GM18508 (cell line): ENCODE results near the gene CEMIP2.

ENCODE experiments used
- ATAC-seq: cut with Tn5 transposase; IDR thresholded peaks from one replicate; pipeline ENCODE4 v1.9.1; 2021; ENCODE audit warnings: moderate number of reproducible peaks; ENCODE audit not compliant: insufficient read depth, unreplicated experiment

CEMIP2 gene

GRCh38 chr9:71772726-71773125 lies 4.4 kb upstream of the CEMIP2 start:
- no peak for ATAC-seq

- no peak for ATAC-seq
Observed at GRCh38 chr9:71770170-71770569, 1.9 kb upstream of the CEMIP2 start.

- ATAC-seq, result peak; percentile 18
Observed at GRCh38 chr9:71769175-71770161, 1.2 kb upstream of the CEMIP2 start.

GRCh38 chr9:71767776-71768321 lies 464 bp downstream of the CEMIP2 start:
- no peak for ATAC-seq

GRCh38 chr9:71767163-71767775 lies 1.0 kb downstream of the CEMIP2 start:
- no peak for ATAC-seq

GRCh38 chr9:71766663-71767062 lies 1.6 kb downstream of the CEMIP2 start:
- ATAC-seq, result no peak

GRCh38 chr9:71765693-71766092 lies 2.6 kb downstream of the CEMIP2 start:
- ATAC-seq, result no peak

- ATAC-seq, result no peak
Observed at GRCh38 chr9:71764891-71765290, 3.4 kb downstream of the CEMIP2 start.

GRCh38 chr9:71764463-71764862 lies 3.9 kb downstream of the CEMIP2 start:
- no peak for ATAC-seq

GRCh38 chr9:71763832-71764231 lies 4.5 kb downstream of the CEMIP2 start:
- ATAC-seq, result no peak

GRCh38 chr9:71762900-71763653 lies 5.2 kb downstream of the CEMIP2 start:
- no peak for ATAC-seq

- ATAC-seq, result no peak
Observed at GRCh38 chr9:71761938-71762353, 6.4 kb downstream of the CEMIP2 start.

- no peak for ATAC-seq
Observed at GRCh38 chr9:71760901-71761300, 7.4 kb downstream of the CEMIP2 start.

GRCh38 chr9:71758785-71759184 lies 9.5 kb downstream of the CEMIP2 start:
- ATAC-seq, result no peak

- no peak for ATAC-seq
Observed at GRCh38 chr9:71758277-71758676, 10.0 kb downstream of the CEMIP2 start.

GRCh38 chr9:71756753-71757152 lies 11.6 kb downstream of the CEMIP2 start:
- no peak for ATAC-seq

- no peak for ATAC-seq
Observed at GRCh38 chr9:71755869-71756268, 12.4 kb downstream of the CEMIP2 start.

- ATAC-seq, result no peak
Observed at GRCh38 chr9:71755230-71755629, 13.1 kb downstream of the CEMIP2 start.

GRCh38 chr9:71754151-71754550 lies 14.2 kb downstream of the CEMIP2 start:
- no peak for ATAC-seq

- no peak for ATAC-seq
Observed at GRCh38 chr9:71752928-71753327, 15.4 kb downstream of the CEMIP2 start.

GRCh38 chr9:71752352-71752751 lies 16.0 kb downstream of the CEMIP2 start:
- no peak for ATAC-seq
